ENCODE data around the gene WRAP73.

DNA sequence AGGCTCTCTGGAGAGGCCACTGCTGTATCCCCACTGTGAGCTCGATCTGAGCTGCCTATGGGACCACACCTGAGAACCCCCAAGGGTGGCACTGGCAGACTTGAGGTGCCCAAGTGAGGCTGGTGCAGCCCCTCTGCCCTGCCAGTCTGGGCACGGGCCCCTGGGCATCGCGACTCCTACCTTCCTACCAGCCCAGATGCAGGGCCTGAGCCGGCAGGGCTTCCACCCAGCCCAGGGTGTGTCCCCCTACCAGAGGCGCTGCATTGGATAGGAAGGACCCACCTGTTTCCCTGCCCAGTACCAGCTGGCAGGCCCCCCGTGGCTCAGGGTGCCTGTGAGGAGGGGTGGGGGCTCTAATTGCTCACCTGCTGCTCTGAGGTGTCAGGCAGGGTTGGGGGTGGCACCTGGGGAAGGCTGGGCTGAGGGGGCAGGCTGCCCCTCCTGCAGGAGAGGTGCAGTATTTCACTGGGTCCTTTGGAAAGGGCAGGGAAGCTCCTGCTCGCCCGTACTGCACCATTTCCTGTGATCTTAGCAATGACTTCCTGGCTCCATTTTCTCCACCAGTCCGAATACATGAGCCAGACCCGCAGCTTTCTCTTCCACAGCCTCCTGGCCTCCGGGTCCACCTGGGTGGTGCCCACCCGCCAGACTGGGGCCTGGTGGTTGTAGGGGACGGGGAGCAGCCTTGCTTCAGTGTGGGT is 14.2 kb upstream of the WRAP73 start:
- TF ChIP-seq, protein P1, sequence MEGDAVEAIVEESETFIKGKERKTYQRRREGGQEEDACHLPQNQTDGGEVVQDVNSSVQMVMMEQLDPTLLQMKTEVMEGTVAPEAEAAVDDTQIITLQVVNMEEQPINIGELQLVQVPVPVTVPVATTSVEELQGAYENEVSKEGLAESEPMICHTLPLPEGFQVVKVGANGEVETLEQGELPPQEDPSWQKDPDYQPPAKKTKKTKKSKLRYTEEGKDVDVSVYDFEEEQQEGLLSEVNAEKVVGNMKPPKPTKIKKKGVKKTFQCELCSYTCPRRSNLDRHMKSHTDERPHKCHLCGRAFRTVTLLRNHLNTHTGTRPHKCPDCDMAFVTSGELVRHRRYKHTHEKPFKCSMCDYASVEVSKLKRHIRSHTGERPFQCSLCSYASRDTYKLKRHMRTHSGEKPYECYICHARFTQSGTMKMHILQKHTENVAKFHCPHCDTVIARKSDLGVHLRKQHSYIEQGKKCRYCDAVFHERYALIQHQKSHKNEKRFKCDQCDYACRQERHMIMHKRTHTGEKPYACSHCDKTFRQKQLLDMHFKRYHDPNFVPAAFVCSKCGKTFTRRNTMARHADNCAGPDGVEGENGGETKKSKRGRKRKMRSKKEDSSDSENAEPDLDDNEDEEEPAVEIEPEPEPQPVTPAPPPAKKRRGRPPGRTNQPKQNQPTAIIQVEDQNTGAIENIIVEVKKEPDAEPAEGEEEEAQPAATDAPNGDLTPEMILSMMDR (IDR thresholded peaks at IDR 0.05): no peak
- no peak for TF ChIP-seq POLR2AphosphoS5 (IDR thresholded peaks at IDR 0.05)
